Head of caudate nucleus (tissue), 42 donors: Measurements from ENCODE around the gene SAMD9L.
"Not testable (repeated sequence)": the region's sequence is repeated elsewhere in the genome, so short reads cannot be mapped to it uniquely, and the experiment has no call there.

ENCODE experiments used
- DNase-seq, 42 donors: peaks; one replicate each; pipeline versions ENCODE4 v3.0.0 to v3.0.0-alpha.2; 2020 to 2021; ENCODE audit warnings: mixed read lengths in 7 of 42
- intact Hi-C: fragments of 100-400 bp; cut with DNase I; formaldehyde crosslinking; loops from one replicate; pipeline ENCODE4 v1.15.0; 2022

Gene SAMD9L

DNA sequence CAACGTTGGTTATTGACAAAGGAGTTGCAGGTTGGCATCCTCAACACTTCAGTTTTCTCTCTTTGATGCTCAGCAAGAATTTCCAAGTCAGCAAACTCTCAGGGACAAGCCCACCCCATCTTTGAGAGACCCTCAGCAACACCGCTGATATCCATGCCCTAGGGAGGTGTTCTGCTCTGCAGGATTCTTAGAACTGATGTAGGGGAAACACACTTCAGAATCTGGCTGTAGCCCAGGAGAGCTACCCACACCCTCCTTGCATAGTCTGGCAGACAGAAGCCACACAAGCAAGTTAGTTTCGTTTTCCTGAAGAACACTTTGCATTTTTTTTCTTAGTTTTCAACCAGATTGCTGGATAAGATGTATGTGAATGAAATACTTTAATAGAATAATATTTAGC, 822 bp downstream of the SAMD9L start:
- intact Hi-C loops, result no loop called here
- peak in 6 of 42 donors; percentile 2 to 42 (median 10) for DNase-seq

DNA sequence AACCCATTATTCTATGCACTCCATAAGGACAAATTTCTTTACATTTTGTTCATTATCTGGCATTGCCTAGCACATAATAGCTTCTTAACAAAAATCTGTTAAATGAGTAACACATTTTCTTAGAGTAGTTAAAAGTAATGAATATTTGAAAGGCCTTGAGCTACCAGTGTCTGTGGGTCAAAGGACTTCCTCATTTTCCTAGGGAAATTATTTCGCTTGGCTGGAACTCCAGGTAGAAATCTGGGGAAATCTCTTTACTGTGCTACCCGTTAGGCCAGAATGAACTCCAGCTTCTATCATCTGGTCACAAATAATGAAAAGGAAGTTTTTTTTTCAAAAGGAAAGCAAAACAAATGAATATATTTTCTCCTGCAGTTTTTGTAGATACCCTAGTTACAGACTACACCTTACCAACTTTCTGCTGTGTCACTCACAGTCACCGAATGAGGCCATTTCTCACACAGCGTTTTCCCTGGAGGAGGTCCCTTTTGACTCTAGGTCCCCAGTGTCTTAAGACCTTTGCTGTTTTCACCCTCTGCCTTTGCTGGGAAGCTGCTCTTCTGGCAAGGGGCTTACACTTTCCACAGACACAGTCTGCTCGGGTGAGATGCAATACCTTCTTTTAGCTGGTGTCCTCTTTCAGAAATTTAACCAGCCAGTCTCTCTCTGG, 1.6 kb downstream of the SAMD9L start:
- no peak for DNase-seq
- intact Hi-C loops, result no loop called here

DNA sequence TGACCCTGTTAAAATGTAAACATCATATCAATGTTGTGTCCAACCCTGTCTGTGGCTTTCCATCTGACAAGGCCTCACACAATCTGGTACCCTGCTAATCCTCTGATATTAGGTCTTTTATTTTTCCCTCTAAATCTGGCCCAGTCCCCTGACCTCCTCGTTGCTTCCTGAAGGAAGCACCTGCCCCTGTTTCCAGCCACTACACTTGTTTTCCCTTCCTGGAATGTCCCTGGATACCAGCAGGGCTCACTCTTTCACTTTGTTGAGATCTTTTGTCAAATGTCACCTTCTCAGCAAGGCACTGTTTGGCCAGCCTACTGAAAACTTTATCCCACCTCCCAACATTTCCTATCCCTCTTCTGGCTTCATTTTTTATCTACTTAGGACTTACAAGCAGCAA, 2.1 kb downstream of the SAMD9L start:
- no peak for DNase-seq
- intact Hi-C loops, result no loop called here

DNA sequence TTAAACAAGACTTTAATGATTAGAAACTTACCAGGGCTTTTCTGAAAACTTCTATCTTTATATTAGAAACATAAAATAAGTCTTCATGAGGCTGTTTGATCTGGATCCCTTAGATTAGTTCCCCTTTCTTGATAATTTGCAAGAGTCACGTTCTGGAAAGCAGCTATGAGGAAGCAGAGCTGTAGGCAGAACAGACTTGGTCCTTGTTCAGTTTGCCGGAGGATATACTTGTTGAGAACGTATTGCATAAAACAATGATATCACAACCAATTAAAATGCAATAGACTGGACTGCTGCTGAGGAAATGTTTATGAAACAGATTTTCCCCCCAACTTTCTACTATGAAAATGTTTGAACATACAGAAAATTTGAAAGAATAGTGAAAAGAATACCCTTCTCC, 2.8 kb downstream of the SAMD9L start:
- intact Hi-C loops, result no loop called here
- no peak for DNase-seq

DNA sequence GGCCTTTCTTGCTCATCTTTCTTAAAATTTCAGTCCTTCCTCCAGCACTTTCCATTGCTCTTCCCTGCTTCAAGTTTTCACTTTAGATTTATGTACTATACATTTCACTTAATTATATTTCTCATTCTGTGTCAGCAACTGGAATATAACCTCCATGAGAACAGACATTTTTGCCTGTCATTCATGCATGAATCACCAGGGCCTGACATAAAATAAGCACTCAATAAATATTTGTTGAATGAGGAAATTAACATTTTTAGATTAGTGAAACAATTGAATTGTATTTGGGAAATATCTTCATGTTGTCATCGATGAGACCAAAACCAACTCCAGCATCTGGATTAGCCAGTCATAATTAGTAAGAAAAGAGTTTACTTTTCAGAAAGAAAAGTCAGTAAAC, 6.1 kb downstream of the SAMD9L start:
- intact Hi-C loops, result no loop called here
- no peak for DNase-seq

DNA sequence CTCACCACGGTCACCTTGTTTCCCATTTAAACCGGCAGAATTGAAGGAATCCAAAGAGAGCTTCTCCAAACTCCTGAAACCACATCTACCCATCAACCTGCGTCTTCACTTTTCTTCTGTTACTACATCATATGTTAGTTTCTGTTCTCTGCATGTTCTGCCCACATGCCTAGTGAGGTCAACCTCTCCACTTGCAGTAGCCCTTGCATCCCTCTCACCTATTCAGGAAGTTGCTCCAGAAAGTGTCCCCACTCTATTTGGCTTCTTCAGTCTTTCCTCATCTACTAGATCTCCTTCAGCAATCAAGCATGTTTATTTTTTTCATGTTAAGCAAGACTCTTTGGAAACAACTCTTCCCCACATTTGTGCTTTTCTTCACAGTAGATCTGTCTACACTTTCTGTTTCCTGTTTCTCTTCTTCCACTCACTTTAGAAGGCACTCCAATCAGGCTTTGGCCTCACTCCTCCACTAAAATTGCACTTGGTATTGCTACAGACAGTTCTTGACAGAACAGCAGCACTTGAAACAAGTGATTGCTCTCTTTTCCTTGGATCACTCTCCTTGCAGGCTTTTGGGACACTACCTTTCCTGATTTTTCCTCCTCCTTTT, 7.5 kb downstream of the SAMD9L start:
- no peak for DNase-seq
- intact Hi-C loops, result no loop called here

DNA sequence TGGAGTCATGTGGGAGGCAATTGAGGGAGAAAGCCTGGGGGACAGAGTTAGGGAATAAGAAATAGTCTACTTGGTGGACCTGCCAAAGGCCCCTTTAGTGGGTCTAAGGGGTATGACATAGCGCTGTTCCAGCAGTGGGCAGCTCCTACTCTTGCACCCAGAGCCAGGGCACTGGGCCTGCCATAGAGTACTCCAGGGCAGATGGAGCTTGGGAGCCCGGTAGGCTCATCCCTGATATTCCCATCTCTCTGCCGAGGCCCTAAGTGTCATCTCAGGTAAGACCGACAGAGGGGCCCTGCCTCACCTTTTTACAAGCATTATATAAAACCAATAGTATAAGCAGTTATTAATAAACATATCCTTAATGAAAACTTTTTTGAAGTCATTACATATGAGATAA, 9.6 kb downstream of the SAMD9L start:
- intact Hi-C loops, result no loop called here
- DNase-seq, result no peak

DNA sequence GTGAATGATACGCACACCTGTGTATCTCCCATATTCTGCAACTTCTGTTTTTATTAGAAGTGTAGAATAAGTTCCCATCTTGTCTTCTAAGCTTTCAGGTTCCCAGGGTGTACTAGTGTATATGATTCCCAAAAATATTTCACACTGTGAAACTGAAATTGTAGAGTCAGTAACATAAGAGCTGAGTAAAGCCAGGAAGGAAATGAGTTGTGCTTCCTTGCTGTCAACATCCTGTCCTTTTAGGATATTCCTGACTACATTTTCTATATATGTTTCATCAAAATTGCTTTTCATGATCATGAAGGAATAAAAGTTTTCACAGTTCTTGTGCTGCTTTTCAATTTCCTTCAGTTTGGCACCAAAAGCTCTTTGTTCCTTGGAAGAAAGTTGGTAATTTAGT, 15.2 kb downstream of the SAMD9L start:
- DNase-seq, result no peak
- intact Hi-C loops, result no loop called here

DNA sequence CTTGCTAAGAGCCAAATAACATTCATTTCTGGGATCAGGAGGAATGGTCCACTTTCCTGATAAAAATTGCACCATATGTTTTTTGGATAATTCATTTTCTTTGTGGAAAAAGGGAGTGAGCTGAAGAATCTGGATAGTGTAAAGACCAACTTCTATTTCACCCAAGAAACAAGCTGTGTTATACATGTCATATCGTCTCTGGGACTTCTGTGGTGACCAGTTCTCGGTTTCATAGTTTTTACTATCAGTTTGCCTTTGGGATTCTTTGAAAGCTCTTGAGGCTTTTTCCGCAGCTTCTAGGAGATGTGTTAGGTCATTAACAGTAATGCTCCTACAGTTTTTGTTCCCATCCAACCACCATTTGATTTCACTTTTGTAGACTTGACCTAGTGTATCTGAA, 16.0 kb downstream of the SAMD9L start:
- intact Hi-C loops, result no loop called here
- no peak for DNase-seq

DNA sequence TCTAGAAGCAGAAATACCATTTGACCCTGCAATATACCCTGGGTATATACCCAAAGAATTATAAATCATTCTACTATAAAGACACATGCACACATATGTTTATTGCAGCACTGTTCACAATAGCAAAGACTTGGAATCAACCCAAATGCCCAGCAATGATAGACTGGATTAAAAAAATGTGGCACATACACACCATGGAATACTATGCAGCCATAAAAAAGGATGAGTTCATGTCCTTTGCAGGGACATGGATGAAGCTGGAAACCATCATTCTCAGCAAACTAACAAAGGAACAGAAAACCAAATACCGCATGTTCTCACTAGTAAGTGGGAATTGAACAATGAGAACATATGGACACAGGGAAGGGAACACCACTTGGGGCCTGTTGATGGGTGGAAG, 21.2 kb downstream of the SAMD9L start:
- intact Hi-C loops, DNase-seq: not testable (repeated sequence)

DNA sequence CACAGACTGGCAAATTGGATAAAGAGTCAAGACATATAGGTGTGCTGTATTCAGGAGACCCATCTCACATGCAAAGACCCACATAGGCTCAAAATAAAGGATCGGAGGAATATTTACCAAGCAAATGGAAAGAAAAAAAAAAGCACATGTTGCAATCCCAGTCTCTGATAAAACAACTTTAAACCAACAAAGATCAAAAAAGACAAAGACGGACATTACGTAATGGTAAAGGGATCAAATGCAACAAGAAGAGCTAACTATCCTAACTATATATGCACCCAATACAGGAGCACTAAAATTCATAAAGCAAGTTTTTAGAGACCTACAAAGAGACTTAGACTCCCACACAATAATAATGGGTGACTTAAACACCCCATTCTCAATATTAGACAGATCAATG, 24.7 kb downstream of the SAMD9L start:
- intact Hi-C loops, DNase-seq: not testable (repeated sequence)

DNA sequence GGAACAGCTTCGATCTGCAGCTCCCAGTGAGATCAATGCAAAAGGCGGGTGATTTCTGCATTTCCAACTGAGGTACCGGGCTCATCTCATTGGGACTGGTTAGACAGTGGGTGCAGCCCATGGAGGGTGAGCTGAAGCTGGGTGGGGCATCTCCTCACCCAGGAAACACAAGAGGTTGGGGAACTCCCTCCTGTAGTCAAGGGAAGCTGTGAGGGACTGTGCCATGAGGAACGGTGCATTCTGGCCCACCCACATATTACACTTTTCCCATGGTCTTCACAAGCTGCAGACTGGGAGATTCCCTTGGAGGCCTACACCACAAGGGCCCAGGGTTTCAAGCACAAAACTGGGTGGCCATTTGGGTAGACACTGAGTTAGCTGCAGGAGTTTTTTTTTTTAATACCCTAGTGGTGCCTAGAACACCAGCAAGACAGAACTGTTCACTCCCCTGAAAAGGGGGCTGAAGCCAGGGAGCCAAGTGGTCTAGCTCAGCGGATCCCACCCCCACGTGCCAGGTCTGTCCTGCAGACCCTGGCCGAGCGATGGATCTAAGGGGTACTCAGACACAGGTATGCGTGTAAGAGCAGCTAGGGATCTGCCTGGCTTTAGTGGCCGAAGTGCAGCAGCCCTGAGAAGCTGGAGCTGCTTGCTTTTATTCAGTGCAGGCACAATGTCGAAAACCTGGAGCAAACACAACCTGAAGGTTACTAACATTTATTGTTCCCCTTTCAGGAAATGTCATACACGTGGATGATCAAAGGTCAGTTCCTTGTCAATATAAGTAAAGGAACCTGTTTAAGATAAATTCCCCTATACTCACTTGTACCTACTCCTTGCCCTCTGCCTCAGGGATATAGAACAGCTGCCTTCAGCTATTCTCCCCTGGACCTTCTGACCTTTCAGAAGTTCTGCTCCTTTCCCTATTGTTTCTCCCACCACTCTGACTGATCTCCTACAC, 27.3 kb downstream of the SAMD9L start:
- DNase-seq, result no peak
- intact Hi-C loops, result no loop called here

DNA sequence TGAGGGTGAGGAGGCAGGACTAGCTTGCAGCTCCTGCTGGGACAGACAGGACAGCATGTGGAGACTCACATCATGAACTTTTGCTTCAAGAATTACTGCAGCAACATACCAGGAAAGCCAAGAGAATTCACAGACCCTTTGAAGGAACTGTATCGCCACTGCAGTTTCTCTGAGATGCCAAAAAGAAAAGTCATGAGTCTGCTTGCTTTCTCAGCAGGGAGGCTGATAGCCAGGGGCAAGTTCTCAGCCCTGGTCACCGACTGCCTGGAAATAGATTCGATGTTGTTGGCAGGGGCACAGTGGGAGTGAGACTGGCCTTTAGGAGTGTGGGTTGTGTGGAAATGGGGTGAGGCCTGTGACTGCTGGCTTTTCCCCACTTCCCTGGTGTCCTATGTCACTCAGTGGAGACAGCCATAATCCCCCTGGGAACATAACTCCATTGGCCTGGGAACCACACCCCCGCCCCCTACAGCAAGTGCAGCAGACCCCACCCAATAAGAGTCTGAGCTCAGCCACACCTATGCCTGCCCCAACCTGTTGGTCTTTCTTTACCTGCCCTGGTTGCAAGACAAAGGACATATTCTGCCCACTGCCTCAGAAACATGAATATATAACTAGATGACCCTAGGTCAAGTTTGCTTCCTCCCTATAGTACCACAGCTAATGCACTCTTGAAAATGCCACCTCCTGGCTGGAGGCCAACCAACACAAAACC, 28.8 kb downstream of the SAMD9L start:
- intact Hi-C loops, result no loop called here
- no peak for DNase-seq

DNA sequence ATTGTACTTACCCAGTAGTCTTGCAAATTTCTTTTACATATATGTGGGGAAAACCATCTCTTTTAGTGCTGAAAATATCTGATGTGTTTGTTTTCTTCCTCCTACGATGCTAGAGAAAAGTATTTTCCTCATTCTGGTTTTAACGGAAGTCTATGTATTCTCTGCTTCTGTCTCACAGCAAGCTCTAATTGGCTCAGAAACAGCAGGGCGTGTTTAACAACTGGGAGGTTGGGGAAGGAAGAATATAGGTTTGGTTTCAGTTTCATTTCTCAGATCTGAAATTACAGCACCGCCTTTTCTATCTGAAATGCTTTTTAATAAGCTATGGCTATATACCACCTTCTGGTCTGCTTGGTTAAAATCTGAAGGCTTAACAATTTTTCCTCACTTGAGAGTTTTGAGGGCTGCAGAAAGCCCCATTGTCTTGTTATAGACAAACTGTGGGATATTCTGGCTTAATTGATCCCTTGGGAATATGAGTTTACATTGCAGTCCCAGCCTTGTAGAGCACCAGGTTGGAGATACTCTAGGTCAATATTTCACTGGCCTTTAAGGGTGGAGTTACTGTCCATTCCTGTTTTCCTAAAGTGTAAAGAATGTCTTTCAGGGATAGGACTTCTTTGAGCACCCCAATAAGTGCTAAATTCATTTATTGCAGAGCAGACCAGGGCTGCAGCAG, 30.2 kb downstream of the SAMD9L start, which contains the start of gene SAMD9:
Gene SAMD9 (minus strand): TSS at position 128 of the 679 bp plus-strand sequence. CDS start 11,882 bp downstream, outside the sequence.
- peak in 12 of 42 donors; percentile 1 to 44 (median 14) for DNase-seq

DNA sequence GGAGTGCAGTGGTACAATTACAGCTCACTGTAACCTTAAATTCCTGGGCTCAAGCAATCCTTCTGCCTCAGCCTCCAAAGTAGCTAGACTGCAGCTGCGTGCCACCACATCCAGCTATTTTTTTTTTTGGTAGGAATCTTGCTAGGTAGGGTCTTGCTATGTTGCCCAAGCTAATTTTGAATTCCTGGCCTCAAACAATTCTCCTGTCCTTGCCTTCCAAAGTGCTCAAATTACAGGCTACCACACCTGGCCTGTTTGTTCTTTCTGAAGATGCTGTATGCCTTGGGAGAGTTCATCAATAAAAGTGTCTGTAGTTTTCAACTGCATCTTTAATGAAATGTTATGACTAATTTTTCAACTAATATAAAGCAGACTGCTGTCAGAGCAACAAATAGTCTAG, 30.9 kb downstream of the SAMD9L start:
- no peak for DNase-seq
- intact Hi-C loops, result no loop called here

More for the DNA sequence above, 30.2 kb downstream of the SAMD9L start, which contains the start of gene SAMD9:
- intact Hi-C loops, result no loop called here

DNA sequence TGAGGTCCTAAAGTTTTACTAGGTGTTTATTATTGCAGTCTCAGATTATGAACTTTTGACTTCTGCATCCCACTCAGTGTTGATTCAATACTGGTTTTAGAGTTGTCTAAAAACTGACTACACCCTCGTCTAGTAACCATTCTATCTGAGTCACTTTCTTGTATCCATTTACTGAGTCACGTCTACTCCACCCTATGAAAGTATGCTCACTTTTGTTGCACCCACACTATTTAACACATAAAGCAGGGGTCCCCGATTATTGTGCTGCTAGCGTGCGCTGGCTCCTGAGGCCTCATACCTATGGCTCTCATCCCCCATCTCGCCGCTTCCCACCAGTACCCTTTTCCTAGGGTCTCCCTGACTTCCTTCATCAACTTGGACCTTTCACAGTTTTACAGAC, 32.4 kb downstream of the SAMD9L start:
- intact Hi-C loops, result no loop called here
- DNase-seq, result no peak

DNA sequence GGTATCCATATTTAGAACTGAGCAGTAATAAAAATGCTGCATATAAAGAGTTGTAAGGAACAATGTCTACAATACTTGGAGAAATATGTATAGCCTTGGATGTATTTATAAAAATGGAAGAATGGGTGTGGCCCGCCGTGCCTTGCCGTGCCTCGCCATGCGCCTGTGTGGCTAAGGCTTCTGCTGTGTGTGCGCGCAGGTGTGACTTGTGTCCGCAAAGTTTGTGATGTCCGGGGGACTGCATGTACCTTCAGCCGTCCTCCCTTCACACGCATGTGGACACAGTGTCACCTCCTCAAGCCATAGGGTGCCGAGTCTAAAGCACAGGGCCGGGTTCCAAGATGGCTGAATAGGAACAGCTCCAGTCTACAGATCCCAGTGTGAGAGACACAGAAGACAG, 40.2 kb downstream of the SAMD9L start:
- intact Hi-C loops, result no loop called here
- no peak for DNase-seq

DNA sequence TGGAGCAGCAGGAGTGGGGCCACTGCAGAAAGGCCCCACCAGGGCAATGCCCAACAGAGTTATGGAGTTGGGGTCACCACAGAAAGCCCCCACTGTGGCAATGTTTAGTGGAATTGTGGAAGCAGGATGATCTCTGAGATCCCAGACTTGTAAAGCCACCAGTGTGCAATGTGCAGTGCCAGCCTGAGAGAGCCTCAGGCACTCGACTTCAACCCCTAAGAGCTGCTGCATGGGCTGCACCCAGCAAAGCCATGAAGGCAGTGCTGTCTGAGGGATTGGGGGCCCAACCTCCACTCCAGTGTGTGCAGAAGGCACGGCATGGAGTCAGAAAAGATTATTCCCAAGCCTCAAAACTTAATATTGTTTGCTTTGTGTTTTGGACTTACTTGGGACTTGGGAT, 50.8 kb downstream of the SAMD9L start:
- intact Hi-C loops, result no loop called here

More for the DNA sequence above, 50.8 kb downstream of the SAMD9L start:
- DNase-seq, result no peak
